T-cell (primary cell): ENCODE measurements around the gene ZNF500. TPM values are rescaled to one million over a fixed set of nuclear protein-coding genes. Genes with fewer than 3 reads are reported as not detected.

Experiments
- ATAC-seq, 4 experiments: fragments of 200-7000 bp in 3 of 4; fragments of 150-1000 bp in 1 of 4; cut with Tn5 transposase; replicated peaks in 1 of 4; 1 replicate in 3 of 4; 2 replicates in 1 of 4; pipeline ENCODE4 v1.10.0; 2021; ENCODE audit warnings: moderate library complexity in 3 of 4, mild to moderate bottlenecking in 2 of 4, moderate number of reproducible peaks in 1 of 4
- CTCF ChIA-PET, 2 donors: fragments of 300-600 bp; sonication (Branson Sonifier 250); formaldehyde crosslinking; loops; one replicate each; lab custom pipeline; 2022; ENCODE audit warnings: antibody characterized with exemption in 2 of 2; lab: Charles Lee
- POLR2A ChIA-PET, 2 donors: fragments of 300-600 bp; sonication (Branson Sonifier 250); formaldehyde crosslinking; loops; one replicate each; lab custom pipeline; 2022; ENCODE audit warnings: antibody characterized with exemption in 2 of 2; lab: Charles Lee
- DNase-seq, 35 experiments: peaks; one replicate each; pipeline versions ENCODE4 v3.0.0 to v3.0.0-alpha.2; 2013 to 2023
- H3K27ac ChIP-seq: one replicate; pipeline ENCODE4 v1.5.1; 2013; ENCODE audit warnings: low read length
- H3K27me3 ChIP-seq, 2 experiments: replicated peaks in 1 of 2; 1 replicate in 1 of 2; 2 replicates in 1 of 2; pipeline versions ENCODE4 v1.6.1 to v1.7.0; 2013; ENCODE audit warnings: low read length in 1 of 2, mixed read lengths in 1 of 2; ENCODE audit not compliant: control insufficient read depth in 2 of 2, insufficient read depth in 2 of 2; ENCODE audit errors: extremely low read depth in 1 of 2
- H3K36me3 ChIP-seq, 2 donors: 1 replicate in 1 of 2; 2 replicates in 1 of 2; pipeline versions ENCODE4 v1.6.1 to v1.7.0; 2013; ENCODE audit warnings: low read length in 1 of 2; ENCODE audit not compliant: control insufficient read depth in 2 of 2, insufficient read depth in 1 of 2; ENCODE audit errors: extremely low read depth in 1 of 2
- H3K4me1 ChIP-seq, 2 experiments: 1 replicate in 1 of 2; 2 replicates in 1 of 2; pipeline versions ENCODE4 v1.6.1 to v1.7.0; 2013; ENCODE audit warnings: low read length in 2 of 2, mixed read lengths in 1 of 2; ENCODE audit not compliant: insufficient read depth in 2 of 2, control insufficient read depth in 1 of 2; ENCODE audit errors: extremely low read depth in 1 of 2
- H3K4me3 ChIP-seq, 2 donors: 1 replicate in 1 of 2; 2 replicates in 1 of 2; pipeline versions ENCODE4 v1.5.1 to v1.7.0; 2013; ENCODE audit warnings: mild to moderate bottlenecking in 2 of 2, low read length in 1 of 2, moderate library complexity in 1 of 2; ENCODE audit not compliant: control insufficient read depth in 1 of 2; ENCODE audit errors: extremely low read depth in 1 of 2
- H3K9me3 ChIP-seq: 2 replicates; pipeline ENCODE4 v1.7.0; 2013
- H3K27ac Mint-ChIP-seq, 2 donors: one replicate each; pipeline ENCODE4 v1.8.0; 2020 to 2021; ENCODE audit warnings: mild to moderate bottlenecking in 2 of 2, mixed read lengths in 2 of 2
- H3K27me3 Mint-ChIP-seq, 2 donors: one replicate each; pipeline ENCODE4 v1.8.0; 2021 to 2022; ENCODE audit warnings: mixed read lengths in 2 of 2
- H3K36me3 Mint-ChIP-seq: one replicate; pipeline ENCODE4 v1.8.0; 2021; ENCODE audit warnings: mixed read lengths
- H3K4me1 Mint-ChIP-seq, 3 donors: one replicate each; pipeline ENCODE4 v1.8.0; 2020 to 2022; ENCODE audit warnings: mixed read lengths in 3 of 3, mild to moderate bottlenecking in 1 of 3
- H3K4me3 Mint-ChIP-seq, 3 donors: one replicate each; pipeline ENCODE4 v1.8.0; 2020 to 2022; ENCODE audit warnings: mild to moderate bottlenecking in 3 of 3, mixed read lengths in 3 of 3, moderate library complexity in 3 of 3
- H3K9me3 Mint-ChIP-seq, 3 donors: one replicate each; pipeline ENCODE4 v1.8.0; 2020 to 2022; ENCODE audit warnings: mixed read lengths in 3 of 3
- WGBS: methylation state at CpG from one replicate; pipeline ENCODE4 v1.1.5; 2013; ENCODE audit warnings: missing lambda C conversion rate; ENCODE audit not compliant: insufficient coverage; 5-methylcytosine and 5-hydroxymethylcytosine counted together
- total RNA-seq, 35 experiments: library from RNA in 6 of 35; stranded (reverse) in 6 of 35; fragments of 120-200 nt in 1 of 35; gene quantifications; one replicate each; pipeline versions ENCODE4 v1.2.1 to v1.2.4 and lab custom pipeline; 2013 to 2026

The ZNF500 gene
- total RNA-seq, 5 donors from 2014 or later (not counting 1 experiment from before 2014, with no cell fraction given), result 19.7 to 36.6 (median 32.4) TPM

DNA sequence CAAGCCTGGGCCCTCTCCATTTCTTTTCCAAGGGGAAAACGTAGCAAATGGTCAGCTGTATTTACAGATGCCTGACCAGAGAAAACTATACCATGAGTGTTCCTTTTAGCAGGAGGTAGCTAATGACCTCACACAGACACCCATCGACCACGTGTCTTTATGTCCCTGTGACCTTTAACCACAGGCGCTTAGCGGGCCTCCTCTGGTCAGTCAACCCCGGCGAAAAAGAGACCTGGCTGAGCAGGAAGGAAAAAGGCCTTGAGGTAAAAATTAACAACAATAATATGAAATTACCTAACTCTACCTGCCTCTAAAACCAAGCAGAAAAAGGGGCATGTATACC lies 64.5 kb downstream of the ZNF500 start:
- Histone ChIP-seq H3K27me3 (no peaks in the 10 kb centered on the region), H3K4me3 (no peak overlapping the region), H3K9me3 (no peaks in the 10 kb centered on the region), H3K4me1 (peaks cover 0 to 29% of the 10 kb centered on the region in 2 experiments), H3K27ac (no peak overlapping the region), H3K36me3 (peaks cover 15 to 59% of the 10 kb centered on the region in 2 donors)
- H3K4me3 Mint-ChIP-seq, result no peak overlapping the region
- H3K4me1 Mint-ChIP-seq, result peaks cover 0 to 11% (median 3%) of the 10 kb centered on the region in 3 donors
- ChIA-PET POLR2A (no interaction called here), CTCF (no interaction called here)
- H3K27ac Mint-ChIP-seq, result peak overlapping the region in 1 of 2 donors; percentile 34
- ATAC-seq, result no peak
- H3K36me3 Mint-ChIP-seq, result peaks cover 20% of the 10 kb centered on the region
- DNase-seq, result no peak
- no peaks in the 10 kb centered on the region for H3K27me3 Mint-ChIP-seq
- no peaks in the 10 kb centered on the region for H3K9me3 Mint-ChIP-seq
- WGBS, result 100% methylated on average over 2 of the region's 7 CpGs

GRCh38 chr16:4701791-4702465 lies 65.0 kb downstream of the ZNF500 start:
- Histone ChIP-seq H3K27me3 (no peaks in the 10 kb centered on the region), H3K9me3 (no peaks in the 10 kb centered on the region), H3K27ac (no peak overlapping the region), H3K4me3 (no peak overlapping the region), H3K4me1 (peaks cover 0 to 29% of the 10 kb centered on the region in 2 experiments), H3K36me3 (peaks cover 19 to 62% of the 10 kb centered on the region in 2 donors)
- Mint-ChIP-seq H3K27ac (peak overlapping the region in 1 of 2 donors; percentile 34), H3K4me1 (peaks cover 0 to 11% (median 3%) of the 10 kb centered on the region in 3 donors), H3K27me3 (no peaks in the 10 kb centered on the region), H3K36me3 (peaks cover 19% of the 10 kb centered on the region), H3K4me3 (no peak overlapping the region), H3K9me3 (no peaks in the 10 kb centered on the region)
- DNase-seq, result no peak
- ChIA-PET POLR2A (no interaction called here), CTCF (no interaction called here)
- WGBS, result 98% methylated on average over 12 of the region's 17 CpGs
- ATAC-seq, result no peak

- WGBS, result 94% methylated on average over 29 of the region's 33 CpGs
- no peak overlapping the region for H3K27ac ChIP-seq
- Mint-ChIP-seq H3K9me3 (no peaks in the 10 kb centered on the region), H3K4me3 (no peak overlapping the region), H3K4me1 (peaks cover 0 to 11% (median 3%) of the 10 kb centered on the region in 3 donors), H3K36me3 (peaks cover 13% of the 10 kb centered on the region), H3K27me3 (no peaks in the 10 kb centered on the region), H3K27ac (no peak overlapping the region)
- POLR2A ChIA-PET, result interaction anchor here in 1 of 2 donors (0.6 kb wide), 1 partner anchor 9 kb away, joined by 3 read pairs; no protein-coding TSS in a partner anchor
- H3K9me3 ChIP-seq, result no peaks in the 10 kb centered on the region
- DNase-seq (no peak), ATAC-seq (no peak)
- H3K4me3 ChIP-seq, result no peak overlapping the region
- no peaks in the 10 kb centered on the region for H3K27me3 ChIP-seq
- peaks cover 26 to 64% of the 10 kb centered on the region in 2 donors for H3K36me3 ChIP-seq
- CTCF ChIA-PET, result no interaction called here
- H3K4me1 ChIP-seq, result peaks cover 0 to 32% of the 10 kb centered on the region in 2 experiments
These were observed 65.8 kb downstream of the ZNF500 start for GRCh38 chr16:4700997-4701743.

DNA sequence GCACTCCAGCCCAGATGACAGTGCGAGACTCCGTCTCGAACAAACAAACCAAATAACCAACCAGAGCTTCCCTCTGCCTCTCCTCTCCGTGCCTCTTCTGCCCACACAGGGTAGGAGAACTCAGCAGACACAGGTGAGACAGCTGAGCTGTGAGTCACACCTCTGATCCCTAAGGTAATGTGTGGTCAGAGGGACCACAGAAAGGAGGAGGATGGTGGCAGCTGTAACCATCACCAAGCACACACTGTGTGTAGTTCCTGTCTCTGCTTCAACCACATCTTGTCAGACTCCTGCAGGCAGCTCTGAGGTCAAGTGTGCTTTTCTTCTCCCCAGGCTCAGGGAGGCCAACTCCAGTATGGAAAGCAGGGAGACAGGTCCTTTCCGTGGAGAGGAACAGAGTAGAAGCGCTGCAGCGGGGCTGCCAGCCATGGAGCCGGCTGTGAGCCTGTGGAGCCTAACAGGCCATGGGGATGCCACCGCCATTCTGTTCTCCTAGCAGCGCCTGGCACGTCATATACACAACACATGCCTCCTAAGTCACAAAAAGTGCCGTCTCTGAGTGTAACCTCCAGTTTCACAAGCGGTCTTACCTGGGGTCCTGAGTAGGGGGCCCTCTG lies 66.5 kb downstream of the ZNF500 start:
- WGBS, result 94% methylated on average over 5 of the region's 13 CpGs
- H3K27ac Mint-ChIP-seq, result peak overlapping the region in 1 of 2 donors; percentile 41

DNA sequence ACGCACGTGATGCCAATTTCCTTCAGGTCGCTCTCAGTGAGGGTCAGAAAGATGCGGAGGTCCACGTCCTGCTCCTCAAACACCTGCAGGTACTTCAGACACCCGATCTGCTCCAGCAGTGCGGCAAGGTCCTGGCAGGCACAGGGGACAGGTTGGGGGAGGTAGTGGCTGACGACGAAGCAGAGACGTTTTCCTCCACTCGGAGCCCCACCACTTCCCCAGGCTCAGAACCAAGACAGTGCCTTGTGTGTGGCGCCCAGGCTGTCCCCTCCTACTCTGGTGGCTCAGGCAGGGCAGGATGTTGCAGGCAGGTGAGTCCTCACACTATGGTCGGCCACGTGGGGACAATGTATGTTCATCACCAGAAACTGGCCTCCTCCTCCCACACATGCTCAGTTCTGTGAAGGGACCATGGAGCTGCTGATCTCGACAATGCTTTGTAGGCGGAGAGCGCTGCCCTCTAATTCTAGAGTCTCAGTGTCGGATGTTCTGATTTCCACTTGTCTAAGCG lies 67.9 kb downstream of the ZNF500 start:
- ATAC-seq (no peak), DNase-seq (no peak)
- ChIA-PET CTCF (no interaction called here), POLR2A (interaction anchor here in 1 of 2 donors (0.6 kb wide), 1 partner anchor 83 kb away, joined by 3 read pairs; no protein-coding TSS in a partner anchor)
- Histone ChIP-seq H3K27ac (no peak overlapping the region), H3K4me1 (peaks cover 2 to 52% of the 10 kb centered on the region in 2 experiments), H3K36me3 (peaks cover 26 to 67% of the 10 kb centered on the region in 2 donors), H3K27me3 (no peaks in the 10 kb centered on the region), H3K4me3 (no peak overlapping the region), H3K9me3 (no peaks in the 10 kb centered on the region)
- no peak overlapping the region for H3K4me3 Mint-ChIP-seq
- no peaks in the 10 kb centered on the region for H3K9me3 Mint-ChIP-seq
- H3K27me3 Mint-ChIP-seq, result no peaks in the 10 kb centered on the region
- no peak overlapping the region for H3K27ac Mint-ChIP-seq
- H3K4me1 Mint-ChIP-seq, result peaks cover 6 to 18% (median 15%) of the 10 kb centered on the region in 3 donors
- WGBS, result 94% methylated on average over 17 of the region's 19 CpGs
- H3K36me3 Mint-ChIP-seq, result peaks cover 10% of the 10 kb centered on the region

More for the DNA sequence above, 66.5 kb downstream of the ZNF500 start:
- ChIA-PET CTCF (no interaction called here), POLR2A (interaction anchor here in 1 of 2 donors (0.6 kb wide), 1 partner anchor 10 kb away, joined by 3 read pairs; no protein-coding TSS in a partner anchor)
- H3K27me3 Mint-ChIP-seq, result no peaks in the 10 kb centered on the region
- H3K4me1 ChIP-seq, result peaks cover 0 to 39% of the 10 kb centered on the region in 2 experiments
- no peaks in the 10 kb centered on the region for H3K9me3 Mint-ChIP-seq
- H3K27ac ChIP-seq, result no peak overlapping the region
- H3K4me1 Mint-ChIP-seq, result peaks cover 4 to 12% (median 6%) of the 10 kb centered on the region in 3 donors
- H3K4me3 ChIP-seq, result no peak overlapping the region
- no peaks in the 10 kb centered on the region for H3K27me3 ChIP-seq
- H3K9me3 ChIP-seq, result no peaks in the 10 kb centered on the region
- DNase-seq, result peak in 3 of 35 experiments; percentile 28 to 73 (median 40)
- peaks cover 15% of the 10 kb centered on the region for H3K36me3 Mint-ChIP-seq
- peaks cover 26 to 71% of the 10 kb centered on the region in 2 donors for H3K36me3 ChIP-seq
- H3K4me3 Mint-ChIP-seq, result no peak overlapping the region
- ATAC-seq, result peak; percentile 53 to 89 (median 62)
